ENCODE measurements around the gene FBXO38. TPM values are rescaled to one million over a fixed set of nuclear protein-coding genes. Genes with fewer than 3 reads are reported as not detected.

FBXO38 gene
- total and polyA plus RNA-seq, 2 of the 13 experiments (the other 11 are each of a cell fraction or from before 2014, with no cell fraction given) = 24.8 to 35.9 TPM

DNA sequence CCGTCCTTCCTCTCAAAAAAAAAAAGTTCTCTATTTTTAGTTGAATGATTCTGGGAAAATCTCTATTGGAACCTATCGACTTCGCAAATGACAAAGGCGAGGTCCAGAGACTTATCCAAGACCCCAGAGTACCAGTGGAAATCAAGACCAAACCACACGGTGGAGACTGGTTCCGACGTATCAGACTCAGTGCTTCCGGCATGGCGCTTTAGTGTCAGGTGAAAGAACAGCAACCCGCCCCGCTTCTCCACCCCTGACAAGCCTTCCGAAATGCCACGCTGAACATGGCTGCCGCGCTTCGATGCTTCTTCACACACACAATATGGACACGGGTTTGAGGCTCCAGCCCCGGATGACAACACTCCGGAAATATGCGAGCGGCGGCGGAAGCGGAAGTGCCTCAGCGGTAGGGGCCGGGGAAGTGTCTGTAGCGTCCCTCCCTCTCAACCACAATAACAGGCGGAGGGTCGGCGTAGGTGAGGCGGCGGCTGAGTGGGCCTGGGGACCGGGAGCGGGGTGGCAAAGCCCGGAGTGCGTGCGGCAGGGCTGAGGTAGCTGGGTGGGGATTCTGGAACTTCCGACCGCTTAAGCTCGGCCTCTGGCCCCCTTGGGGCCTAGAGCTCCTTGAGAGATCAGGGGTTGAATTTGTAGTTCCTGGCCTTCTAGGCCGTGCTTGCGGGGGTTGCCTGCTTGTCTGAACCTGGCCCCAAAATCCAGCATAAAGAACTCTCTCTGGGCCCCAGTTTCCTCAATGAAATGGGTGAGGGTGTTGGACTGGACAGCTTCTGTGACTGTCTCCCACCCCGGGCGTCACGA is at the start of gene FBXO38 (continued):
- TF ChIP-seq ZNF383 (CRISPR knock-in tag; IDR thresholded peaks at IDR 0.05; ENCODE audit: borderline replicate concordance) (no peak), FOXM1 (CRISPR knock-in tag; IDR thresholded peaks at IDR 0.05) (no peak), ZNF496 (CRISPR knock-in tag; IDR thresholded peaks at IDR 0.05; ENCODE audit: insufficient replicate concordance) (no peak), IRF9 (CRISPR knock-in tag; IDR thresholded peaks at IDR 0.05; ENCODE audit: borderline replicate concordance) (no peak), MED1 (CRISPR knock-in tag; IDR thresholded peaks at IDR 0.05) (peak; percentile 71; the same call in 1 of the 2 replicates), GABPA (IDR thresholded peaks at IDR 0.05; ENCODE audit: low read depth, low read length) (peak; percentile 95), GABPA (CRISPR knock-in tag; IDR thresholded peaks at IDR 0.05; ENCODE audit: low read depth) (peak; percentile 100), MTA1 (CRISPR knock-in tag; IDR thresholded peaks at IDR 0.05; ENCODE audit: borderline replicate concordance) (no peak; the same call in 1 of the 2 replicates), FOXA1 (IDR thresholded peaks at IDR 0.05) (no peak), FOXA1 (CRISPR knock-in tag; IDR thresholded peaks at IDR 0.05) (peak; percentile 43), ZNF414 (CRISPR knock-in tag; IDR thresholded peaks at IDR 0.05) (0 out of 2 replicates have a peak, but pooled peaks have one; percentile 14), ZNF644 (CRISPR knock-in tag; IDR thresholded peaks at IDR 0.05; ENCODE audit: low read depth) (no peak), HMGA1 (CRISPR knock-in tag; conservative IDR thresholded peaks at IDR 0.05) (no peak), HOXA5 (CRISPR knock-in tag; IDR thresholded peaks at IDR 0.05) (peak; percentile 71)
- TF ChIP-seq, protein P1, sequence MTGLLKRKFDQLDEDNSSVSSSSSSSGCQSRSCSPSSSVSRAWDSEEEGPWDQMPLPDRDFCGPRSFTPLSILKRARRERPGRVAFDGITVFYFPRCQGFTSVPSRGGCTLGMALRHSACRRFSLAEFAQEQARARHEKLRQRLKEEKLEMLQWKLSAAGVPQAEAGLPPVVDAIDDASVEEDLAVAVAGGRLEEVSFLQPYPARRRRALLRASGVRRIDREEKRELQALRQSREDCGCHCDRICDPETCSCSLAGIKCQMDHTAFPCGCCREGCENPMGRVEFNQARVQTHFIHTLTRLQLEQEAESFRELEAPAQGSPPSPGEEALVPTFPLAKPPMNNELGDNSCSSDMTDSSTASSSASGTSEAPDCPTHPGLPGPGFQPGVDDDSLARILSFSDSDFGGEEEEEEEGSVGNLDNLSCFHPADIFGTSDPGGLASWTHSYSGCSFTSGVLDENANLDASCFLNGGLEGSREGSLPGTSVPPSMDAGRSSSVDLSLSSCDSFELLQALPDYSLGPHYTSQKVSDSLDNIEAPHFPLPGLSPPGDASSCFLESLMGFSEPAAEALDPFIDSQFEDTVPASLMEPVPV (CRISPR knock-in tag; IDR thresholded peaks at IDR 0.05) = peak; percentile 89
- TF ChIP-seq, protein P2, sequence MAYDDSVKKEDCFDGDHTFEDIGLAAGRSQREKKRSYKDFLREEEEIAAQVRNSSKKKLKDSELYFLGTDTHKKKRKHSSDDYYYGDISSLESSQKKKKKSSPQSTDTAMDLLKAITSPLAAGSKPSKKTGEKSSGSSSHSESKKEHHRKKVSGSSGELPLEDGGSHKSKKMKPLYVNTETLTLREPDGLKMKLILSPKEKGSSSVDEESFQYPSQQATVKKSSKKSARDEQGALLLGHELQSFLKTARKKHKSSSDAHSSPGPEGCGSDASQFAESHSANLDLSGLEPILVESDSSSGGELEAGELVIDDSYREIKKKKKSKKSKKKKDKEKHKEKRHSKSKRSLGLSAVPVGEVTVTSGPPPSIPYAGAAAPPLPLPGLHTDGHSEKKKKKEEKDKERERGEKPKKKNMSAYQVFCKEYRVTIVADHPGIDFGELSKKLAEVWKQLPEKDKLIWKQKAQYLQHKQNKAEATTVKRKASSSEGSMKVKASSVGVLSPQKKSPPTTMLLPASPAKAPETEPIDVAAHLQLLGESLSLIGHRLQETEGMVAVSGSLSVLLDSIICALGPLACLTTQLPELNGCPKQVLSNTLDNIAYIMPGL (CRISPR knock-in tag; IDR thresholded peaks at IDR 0.05; ENCODE audit: borderline replicate concordance in 1 of 2, low read depth in 1 of 2) = peak; percentile 45 to 82; a peak in 3 of 4 replicates
- TF ChIP-seq, protein P3, sequence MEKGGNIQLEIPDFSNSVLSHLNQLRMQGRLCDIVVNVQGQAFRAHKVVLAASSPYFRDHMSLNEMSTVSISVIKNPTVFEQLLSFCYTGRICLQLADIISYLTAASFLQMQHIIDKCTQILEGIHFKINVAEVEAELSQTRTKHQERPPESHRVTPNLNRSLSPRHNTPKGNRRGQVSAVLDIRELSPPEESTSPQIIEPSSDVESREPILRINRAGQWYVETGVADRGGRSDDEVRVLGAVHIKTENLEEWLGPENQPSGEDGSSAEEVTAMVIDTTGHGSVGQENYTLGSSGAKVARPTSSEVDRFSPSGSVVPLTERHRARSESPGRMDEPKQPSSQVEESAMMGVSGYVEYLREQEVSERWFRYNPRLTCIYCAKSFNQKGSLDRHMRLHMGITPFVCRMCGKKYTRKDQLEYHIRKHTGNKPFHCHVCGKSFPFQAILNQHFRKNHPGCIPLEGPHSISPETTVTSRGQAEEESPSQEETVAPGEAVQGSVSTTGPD (CRISPR knock-in tag; IDR thresholded peaks at IDR 0.05) = 0 out of 2 replicates have a peak, but pooled peaks have one; percentile 50

All from HepG2 (cell line).